ENCODE data around the gene ATP5MG. TPM values are rescaled to one million over a fixed set of nuclear protein-coding genes. Genes with fewer than 3 reads are reported as not detected.
"Not testable (repeated sequence)": the region's sequence is repeated elsewhere in the genome, so short reads cannot be mapped to it uniquely, and the experiment has no call there.

ATP5MG gene
- total RNA-seq, 3 donors from 2014 or later, result 45.1 to 66.4 (median 56.0) TPM

GRCh38 chr11:118415739-118416068, 14.3 kb downstream of the ATP5MG start:
- Histone ChIP-seq H3K27me3 (no peaks in the 10 kb centered on the region), H3K4me1 (no peaks in the 10 kb centered on the region), H3K27ac (no peak overlapping the region), H3K4me3 (no peak overlapping the region), H3K9me3 (no peaks in the 10 kb centered on the region), H3K36me3 (no peaks in the 10 kb centered on the region)
- intact Hi-C loops (cut with DNase I; ENCODE audit: low total_unique reads), result no loop called here
- TF ChIP-seq CTCF (IDR thresholded peaks at IDR 0.05) (no peak), POLR2A (IDR thresholded peaks at IDR 0.05) (no peak), POLR2AphosphoS5 (IDR thresholded peaks at IDR 0.05) (no peak)
- DNase-seq (ENCODE audit: low spot score in 2 of 2), result no peak

GRCh38 chr11:118416900-118417299, 15.5 kb downstream of the ATP5MG start:
- H3K27ac ChIP-seq; intact Hi-C loops (cut with DNase I; ENCODE audit: low total_unique reads); H3K36me3 ChIP-seq; H3K27me3 ChIP-seq; H3K4me3 ChIP-seq; DNase-seq (ENCODE audit: low spot score in 2 of 2); H3K4me1 ChIP-seq; H3K9me3 ChIP-seq: not testable (repeated sequence)

GRCh38 chr11:118417801-118418200, 16.4 kb downstream of the ATP5MG start:
- DNase-seq (ENCODE audit: low spot score in 2 of 2), result no peak
- TF ChIP-seq CTCF (IDR thresholded peaks at IDR 0.05), result no peak
- TF ChIP-seq POLR2AphosphoS5 (IDR thresholded peaks at IDR 0.05), result no peak
- no peak for TF ChIP-seq POLR2A (IDR thresholded peaks at IDR 0.05)
- H3K36me3 ChIP-seq, result no peaks in the 10 kb centered on the region
- H3K4me3 ChIP-seq, result no peak overlapping the region
- H3K9me3 ChIP-seq, result no peaks in the 10 kb centered on the region
- intact Hi-C loops (cut with DNase I; ENCODE audit: low total_unique reads), result no loop called here
- H3K4me1 ChIP-seq, result no peaks in the 10 kb centered on the region
- H3K27ac ChIP-seq, result no peak overlapping the region
- H3K27me3 ChIP-seq, result no peaks in the 10 kb centered on the region

- no peaks in the 10 kb centered on the region for H3K9me3 ChIP-seq
- no peaks in the 10 kb centered on the region for H3K36me3 ChIP-seq
- no peak overlapping the region for H3K27ac ChIP-seq
- no peak for DNase-seq (ENCODE audit: low spot score in 2 of 2)
- no peak overlapping the region for H3K4me3 ChIP-seq
- H3K27me3 ChIP-seq, result no peaks in the 10 kb centered on the region
- H3K4me1 ChIP-seq, result no peaks in the 10 kb centered on the region
- intact Hi-C loops (cut with DNase I; ENCODE audit: low total_unique reads), result no loop called here
- TF ChIP-seq CTCF (IDR thresholded peaks at IDR 0.05) (no peak), POLR2AphosphoS5 (IDR thresholded peaks at IDR 0.05) (no peak), POLR2A (IDR thresholded peaks at IDR 0.05) (no peak)
These were observed 17.4 kb downstream of the ATP5MG start for GRCh38 chr11:118418766-118419165.

- intact Hi-C loops (cut with DNase I; ENCODE audit: low total_unique reads), result no loop called here
- H3K4me3 ChIP-seq, result no peak overlapping the region
- H3K27me3 ChIP-seq, result no peaks in the 10 kb centered on the region
- H3K4me1 ChIP-seq, result no peaks in the 10 kb centered on the region
- H3K36me3 ChIP-seq, result no peaks in the 10 kb centered on the region
- H3K9me3 ChIP-seq, result no peaks in the 10 kb centered on the region
- no peak for DNase-seq (ENCODE audit: low spot score in 2 of 2)
- H3K27ac ChIP-seq, result no peak overlapping the region
- TF ChIP-seq POLR2A (IDR thresholded peaks at IDR 0.05), result no peak
- TF ChIP-seq CTCF (IDR thresholded peaks at IDR 0.05), result no peak
- TF ChIP-seq POLR2AphosphoS5 (IDR thresholded peaks at IDR 0.05), result no peak
These were observed 26.3 kb downstream of the ATP5MG start for GRCh38 chr11:118427707-118428106.

GRCh38 chr11:118430956-118431355, 29.6 kb downstream of the ATP5MG start:
- Histone ChIP-seq H3K27me3 (no peaks in the 10 kb centered on the region), H3K4me1 (no peaks in the 10 kb centered on the region), H3K9me3 (no peaks in the 10 kb centered on the region), H3K36me3 (no peaks in the 10 kb centered on the region), H3K27ac (no peak overlapping the region), H3K4me3 (no peak overlapping the region)
- DNase-seq (ENCODE audit: low spot score in 2 of 2), result no peak
- TF ChIP-seq POLR2AphosphoS5 (IDR thresholded peaks at IDR 0.05) (no peak), POLR2A (IDR thresholded peaks at IDR 0.05) (no peak), CTCF (IDR thresholded peaks at IDR 0.05) (no peak)
- intact Hi-C loops (cut with DNase I; ENCODE audit: low total_unique reads), result no loop called here

All from breast epithelium (tissue), 4 donors.